ENCODE data around the gene SNED1.
A peak's percentile ranks its signal among the peaks of the same experiment; 100 is the strongest.

The SNED1 gene

DNA sequence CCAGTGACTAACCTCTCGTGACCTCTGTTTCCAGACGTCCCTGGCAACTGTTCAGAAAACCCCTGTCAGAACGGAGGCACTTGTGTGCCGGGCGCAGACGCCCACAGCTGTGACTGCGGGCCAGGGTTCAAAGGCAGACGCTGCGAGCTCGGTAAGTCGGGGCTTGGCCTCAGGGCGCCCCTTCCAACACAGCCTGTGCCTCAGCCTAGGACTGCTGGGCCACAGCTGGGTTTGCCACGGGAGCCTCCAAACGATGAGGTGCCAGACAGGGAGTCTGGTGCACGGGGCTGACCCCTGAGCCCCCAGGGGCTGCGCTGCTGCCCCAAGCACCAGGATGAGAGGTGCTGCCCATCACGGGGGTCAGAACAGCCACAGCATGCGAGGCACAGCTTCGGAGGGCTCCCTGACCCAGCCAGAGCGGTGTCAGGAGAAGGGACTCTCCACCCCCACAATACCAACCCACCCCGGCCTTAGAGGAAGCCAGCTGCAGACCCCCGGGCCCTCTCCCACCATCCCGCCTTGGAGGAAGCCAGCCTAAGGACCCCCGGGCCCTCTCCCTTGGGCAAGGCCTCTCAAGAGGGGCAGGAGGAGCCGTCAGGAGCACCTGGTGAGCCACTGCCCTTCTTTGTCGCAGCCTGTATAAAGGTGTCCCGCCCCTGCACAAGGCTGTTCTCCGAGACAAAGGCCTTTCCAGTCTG lies 83.4 kb downstream of the SNED1 start:
- DNase-seq (ENCODE audit: extremely low spot score), result no peak
- POLR2A ChIA-PET, result no interaction called here
- CTCF ChIA-PET, result no interaction called here
- TF ChIP-seq, protein P1, sequence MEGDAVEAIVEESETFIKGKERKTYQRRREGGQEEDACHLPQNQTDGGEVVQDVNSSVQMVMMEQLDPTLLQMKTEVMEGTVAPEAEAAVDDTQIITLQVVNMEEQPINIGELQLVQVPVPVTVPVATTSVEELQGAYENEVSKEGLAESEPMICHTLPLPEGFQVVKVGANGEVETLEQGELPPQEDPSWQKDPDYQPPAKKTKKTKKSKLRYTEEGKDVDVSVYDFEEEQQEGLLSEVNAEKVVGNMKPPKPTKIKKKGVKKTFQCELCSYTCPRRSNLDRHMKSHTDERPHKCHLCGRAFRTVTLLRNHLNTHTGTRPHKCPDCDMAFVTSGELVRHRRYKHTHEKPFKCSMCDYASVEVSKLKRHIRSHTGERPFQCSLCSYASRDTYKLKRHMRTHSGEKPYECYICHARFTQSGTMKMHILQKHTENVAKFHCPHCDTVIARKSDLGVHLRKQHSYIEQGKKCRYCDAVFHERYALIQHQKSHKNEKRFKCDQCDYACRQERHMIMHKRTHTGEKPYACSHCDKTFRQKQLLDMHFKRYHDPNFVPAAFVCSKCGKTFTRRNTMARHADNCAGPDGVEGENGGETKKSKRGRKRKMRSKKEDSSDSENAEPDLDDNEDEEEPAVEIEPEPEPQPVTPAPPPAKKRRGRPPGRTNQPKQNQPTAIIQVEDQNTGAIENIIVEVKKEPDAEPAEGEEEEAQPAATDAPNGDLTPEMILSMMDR (IDR thresholded peaks at IDR 0.05; ENCODE audit: control extremely low read depth, extremely low read depth, low read depth, missing control alignments), result no peak

DNA sequence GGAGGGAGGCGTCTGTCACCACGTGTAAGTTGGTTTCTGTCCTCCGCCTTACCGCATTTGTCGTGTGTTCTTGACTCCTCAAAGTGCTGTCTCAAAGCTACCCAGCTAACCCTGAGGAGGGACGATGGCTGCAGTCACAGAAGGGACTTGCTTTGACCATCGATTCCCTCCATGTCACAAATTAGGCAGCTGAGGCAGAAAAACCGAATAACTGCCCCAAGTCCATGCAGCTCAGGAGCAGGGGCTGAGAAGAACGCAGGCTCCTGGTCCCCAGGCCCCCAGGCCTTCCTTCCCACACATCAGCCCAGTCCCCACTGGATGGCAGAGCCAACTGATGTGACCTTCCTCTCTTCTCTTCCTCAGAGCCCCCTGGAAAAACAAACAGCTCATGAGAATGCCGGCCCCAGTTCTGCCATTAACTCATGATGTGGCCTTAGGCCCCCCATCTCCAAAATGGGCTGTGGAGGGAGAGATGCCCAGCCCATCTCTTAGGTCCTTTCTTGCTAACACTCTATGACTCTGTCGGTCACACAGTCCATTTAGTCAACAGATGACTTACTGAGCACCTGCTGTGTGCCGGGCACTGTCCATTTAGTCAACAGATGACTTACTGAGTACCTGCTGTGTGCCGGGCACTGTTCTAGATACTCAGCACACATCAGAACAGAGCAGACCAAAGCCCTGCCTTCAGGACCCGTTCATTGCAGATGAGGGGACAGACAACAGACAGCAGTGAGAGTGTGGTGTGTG lies 84.1 kb downstream of the SNED1 start:
- no peak for DNase-seq (ENCODE audit: extremely low spot score)
- POLR2A ChIA-PET, result no interaction called here

DNA sequence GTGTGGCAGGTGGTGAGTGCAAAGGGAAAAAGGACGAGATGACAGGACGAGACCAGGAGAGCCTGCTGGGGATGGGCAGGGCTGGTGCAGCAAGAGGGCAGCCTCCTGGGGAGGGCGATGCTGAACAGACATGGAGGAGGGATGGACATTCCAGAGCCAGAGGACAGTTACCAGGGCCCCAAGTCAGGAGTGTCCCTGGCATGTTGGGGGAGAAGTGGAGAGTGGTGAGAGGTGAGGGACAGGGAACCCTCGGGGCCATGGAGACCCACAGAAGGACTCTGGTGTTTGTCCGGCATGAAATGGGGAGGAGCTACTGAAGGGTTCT lies 84.6 kb downstream of the SNED1 start:
- CTCF ChIA-PET, result no interaction called here
- POLR2A ChIA-PET, result no interaction called here
- TF ChIP-seq, protein P1 (IDR thresholded peaks at IDR 0.05; ENCODE audit: control extremely low read depth, extremely low read depth, low read depth, missing control alignments), result no peak
- DNase-seq (ENCODE audit: extremely low spot score), result no peak

More for the DNA sequence above, 84.1 kb downstream of the SNED1 start:
- TF ChIP-seq, protein P1 (IDR thresholded peaks at IDR 0.05; ENCODE audit: control extremely low read depth, extremely low read depth, low read depth, missing control alignments), result no peak
- CTCF ChIA-PET, result no interaction called here

DNA sequence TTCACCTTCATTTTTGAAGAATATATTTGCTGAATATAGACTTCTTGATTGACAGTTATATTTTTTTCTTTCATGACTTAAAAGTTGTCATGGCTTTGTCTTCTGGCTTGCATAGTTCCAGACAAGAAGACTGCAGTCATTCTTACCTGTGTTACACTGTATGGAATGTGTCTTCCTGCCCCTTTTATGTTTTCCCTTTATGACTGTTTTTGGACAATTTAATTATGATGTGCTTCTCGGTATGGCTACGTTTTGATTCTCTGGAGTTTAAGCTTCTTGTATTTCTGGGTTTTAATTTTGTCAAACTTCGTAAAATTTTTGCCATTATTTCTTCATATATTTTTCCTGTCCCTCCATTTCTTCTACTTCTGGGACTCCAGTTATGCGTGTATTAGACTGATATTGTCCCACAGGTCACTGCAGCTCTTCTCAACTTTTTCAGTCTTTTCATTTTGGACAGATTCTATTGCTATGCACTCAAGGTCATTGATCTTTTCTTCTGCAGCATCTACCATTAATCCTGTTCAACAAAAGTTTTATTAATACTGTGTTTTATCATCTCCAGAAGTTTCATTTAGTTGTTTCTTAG lies 86.5 kb downstream of the SNED1 start:
- TF ChIP-seq, protein P1 (IDR thresholded peaks at IDR 0.05; ENCODE audit: control extremely low read depth, extremely low read depth, low read depth, missing control alignments), result no peak
- ChIA-PET POLR2A (no interaction called here), CTCF (interaction anchor here (1.6 kb wide), 1 partner anchor 27 kb away, joined by 3 read pairs; no protein-coding TSS in a partner anchor)
- DNase-seq (ENCODE audit: extremely low spot score), result no peak

DNA sequence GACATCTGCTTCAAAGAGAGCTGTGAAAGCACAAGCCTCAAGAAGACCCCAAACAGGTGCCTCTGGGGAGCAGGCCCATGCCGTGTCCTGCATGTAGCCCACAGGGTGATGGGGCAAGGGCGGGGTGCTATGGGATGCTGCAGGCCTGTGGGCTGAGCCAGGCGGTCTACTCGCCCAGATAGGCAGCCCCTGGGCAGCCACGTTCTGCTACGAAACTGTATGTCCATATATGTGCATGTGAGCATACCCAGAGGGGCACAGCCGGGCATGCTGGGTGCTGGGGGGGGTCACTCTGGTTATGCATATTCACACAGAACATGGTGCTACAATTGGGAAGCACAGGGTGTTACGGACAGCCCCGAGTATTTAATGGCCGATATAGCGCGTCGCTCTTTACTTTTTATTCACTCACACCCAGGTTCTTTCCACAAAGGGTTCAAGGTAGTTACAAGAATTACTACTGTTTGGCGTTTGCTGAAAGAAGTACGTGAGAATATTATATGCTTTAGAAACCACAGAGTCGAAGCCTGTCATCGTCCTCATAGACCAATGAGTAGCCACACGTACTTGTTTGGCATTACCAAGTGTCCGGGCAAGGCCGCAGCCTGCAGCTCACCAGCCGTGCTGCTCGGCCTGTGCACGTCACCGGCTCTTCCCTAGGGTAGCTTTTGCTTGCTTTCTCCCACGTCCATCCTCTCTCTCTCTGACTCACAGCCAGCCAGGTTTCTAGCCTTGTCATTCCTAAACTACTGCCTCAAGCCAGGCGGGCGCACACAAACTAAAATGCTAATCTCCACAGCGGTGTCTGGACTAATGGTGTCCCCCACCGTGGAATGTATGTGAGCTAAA lies 89.2 kb downstream of the SNED1 start:
- CTCF ChIA-PET, result interaction anchor here (0.7 to 5.2 kb wide), 5 partner anchors 9 to 173 kb away, joined by 3 to 32 read pairs (median 3); no protein-coding TSS in a partner anchor
- TF ChIP-seq, protein P1 (IDR thresholded peaks at IDR 0.05; ENCODE audit: control extremely low read depth, extremely low read depth, low read depth, missing control alignments), result no peak
- POLR2A ChIA-PET, result interaction anchor here (1.2 to 1.7 kb wide), 4 partner anchors 12 to 62 kb away, joined by 3 to 8 read pairs (median 5); partner anchors contain the start of genes MTERF4 and PASK
- peak; percentile 66 for DNase-seq (ENCODE audit: extremely low spot score)

DNA sequence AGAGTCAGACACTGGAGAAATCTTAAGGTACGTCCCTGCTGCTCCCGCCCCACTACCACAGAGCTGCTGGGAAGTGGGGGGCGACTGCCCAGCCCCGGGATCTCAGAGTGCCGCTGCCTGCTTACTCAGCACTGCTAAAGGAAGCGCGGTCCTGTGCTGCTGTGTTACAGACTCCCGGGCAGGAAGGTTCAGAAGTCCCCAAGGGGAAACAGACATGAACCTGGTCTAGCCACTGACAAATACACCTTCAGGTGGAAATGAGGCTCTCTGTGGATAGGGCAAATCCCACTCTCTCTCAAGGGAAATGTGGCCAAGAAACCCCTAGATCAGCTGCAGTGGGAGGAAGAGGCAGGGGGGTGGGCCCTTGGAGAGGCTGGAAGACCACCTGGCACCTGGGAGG lies 90.0 kb downstream of the SNED1 start:
- CTCF ChIA-PET, result interaction anchor here (0.7 to 5.2 kb wide), 6 partner anchors 10 to 174 kb away, joined by 3 to 32 read pairs (median 4); partner anchors contain the start of genes PASK and PPP1R7
- POLR2A ChIA-PET, result interaction anchor here (1.2 to 1.7 kb wide), 4 partner anchors 11 to 61 kb away, joined by 3 to 8 read pairs (median 5); partner anchors contain the start of genes MTERF4 and PASK
- DNase-seq (ENCODE audit: extremely low spot score), result no peak

More for the DNA sequence above, 90.0 kb downstream of the SNED1 start:
- TF ChIP-seq, protein P1 (IDR thresholded peaks at IDR 0.05; ENCODE audit: control extremely low read depth, extremely low read depth, low read depth, missing control alignments), result no peak
